Tibial artery (tissue), 4 donors: ENCODE measurements around the gene SEC14L5.

Source experiments
- DNase-seq, 2 donors: peaks; one replicate each; pipeline ENCODE4 v3.0.0-alpha.2; 2019
- H3K27ac ChIP-seq, 2 donors: fragments of 200-600 bp; sonication (generic) in 1 of 2; 1 replicate in 1 of 2; 2 replicates in 1 of 2; pipeline ENCODE4 v1.5.1; 2018 to 2019; ENCODE audit warnings: mild to moderate bottlenecking in 1 of 2
- H3K27me3 ChIP-seq, 2 donors: fragments of 200-600 bp; sonication (generic) in 1 of 2; one replicate each; pipeline versions ENCODE4 v1.5.1 to v1.6.0; 2016 to 2019
- H3K36me3 ChIP-seq, 3 donors: fragments of 200-600 bp; sonication (generic) in 2 of 3; one replicate each; pipeline ENCODE4 v1.5.1; 2016 to 2019; ENCODE audit warnings: mild to moderate bottlenecking in 2 of 3
- H3K4me1 ChIP-seq, 4 donors: fragments of 200-600 bp; sonication (generic) in 2 of 4; 1 replicate in 3 of 4; 2 replicates in 1 of 4; pipeline ENCODE4 v1.5.1; 2016 to 2019
- H3K4me3 ChIP-seq, 2 donors: fragments of 200-600 bp; sonication (generic) in 1 of 2; 1 replicate in 1 of 2; 2 replicates in 1 of 2; pipeline ENCODE4 v1.5.1; 2018 to 2019; ENCODE audit warnings: mild to moderate bottlenecking in 2 of 2
- H3K9me3 ChIP-seq, 3 donors: fragments of 200-600 bp; sonication (generic) in 1 of 3; one replicate each; pipeline ENCODE4 v1.5.1; 2016 to 2019
- intact Hi-C: fragments of 100-400 bp; cut with DNase I; formaldehyde crosslinking; loops from one replicate; pipeline ENCODE4 v1.15.0; 2023; ENCODE audit warnings: low total_unique reads
- TF ChIP-seq, protein P1 (sequence below), 2 experiments: fragments of 200-600 bp in 1 of 2; fragments of 450-650 bp in 1 of 2; IDR thresholded peaks; one replicate each; pipeline ENCODE4 v1.5.1; 2017 to 2019; ENCODE audit warnings: antibody characterized with exemption in 2 of 2, mild to moderate bottlenecking in 1 of 2, moderate library complexity in 1 of 2

Gene SEC14L5

DNA sequence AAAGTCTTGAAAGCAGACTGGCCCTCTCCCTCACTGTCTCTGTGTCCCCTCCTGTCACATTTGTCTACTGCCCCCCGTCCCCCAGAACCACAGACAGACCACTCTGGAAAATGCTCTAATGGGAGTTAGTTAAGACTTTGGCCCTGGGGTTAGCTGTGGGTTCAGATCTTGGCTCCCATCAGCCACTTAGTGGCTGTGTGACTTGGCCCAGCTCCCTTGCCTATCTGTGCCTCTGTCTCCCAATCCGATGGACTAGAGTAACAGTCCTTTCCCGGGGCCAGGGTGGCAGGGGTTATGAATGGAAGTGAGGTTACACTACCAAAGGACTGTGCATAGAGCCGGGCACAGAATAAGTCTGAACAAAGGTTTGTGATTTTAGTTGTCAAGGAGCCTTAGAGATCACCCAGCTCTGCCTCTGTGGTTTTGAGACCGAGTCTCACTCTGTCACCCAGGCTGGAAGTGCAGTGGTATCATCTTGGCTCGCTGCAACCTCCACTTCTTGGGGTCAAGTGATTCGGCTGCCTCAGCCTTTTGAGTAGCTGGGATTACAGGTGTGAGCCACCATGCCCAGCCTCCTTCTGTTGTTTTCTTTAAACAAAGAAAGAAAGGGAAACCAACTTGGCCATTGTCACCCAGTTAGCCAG lies 44.9 kb upstream of the SEC14L5 start:
- intact Hi-C loops = no loop called here
- TF ChIP-seq, protein P1, sequence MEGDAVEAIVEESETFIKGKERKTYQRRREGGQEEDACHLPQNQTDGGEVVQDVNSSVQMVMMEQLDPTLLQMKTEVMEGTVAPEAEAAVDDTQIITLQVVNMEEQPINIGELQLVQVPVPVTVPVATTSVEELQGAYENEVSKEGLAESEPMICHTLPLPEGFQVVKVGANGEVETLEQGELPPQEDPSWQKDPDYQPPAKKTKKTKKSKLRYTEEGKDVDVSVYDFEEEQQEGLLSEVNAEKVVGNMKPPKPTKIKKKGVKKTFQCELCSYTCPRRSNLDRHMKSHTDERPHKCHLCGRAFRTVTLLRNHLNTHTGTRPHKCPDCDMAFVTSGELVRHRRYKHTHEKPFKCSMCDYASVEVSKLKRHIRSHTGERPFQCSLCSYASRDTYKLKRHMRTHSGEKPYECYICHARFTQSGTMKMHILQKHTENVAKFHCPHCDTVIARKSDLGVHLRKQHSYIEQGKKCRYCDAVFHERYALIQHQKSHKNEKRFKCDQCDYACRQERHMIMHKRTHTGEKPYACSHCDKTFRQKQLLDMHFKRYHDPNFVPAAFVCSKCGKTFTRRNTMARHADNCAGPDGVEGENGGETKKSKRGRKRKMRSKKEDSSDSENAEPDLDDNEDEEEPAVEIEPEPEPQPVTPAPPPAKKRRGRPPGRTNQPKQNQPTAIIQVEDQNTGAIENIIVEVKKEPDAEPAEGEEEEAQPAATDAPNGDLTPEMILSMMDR (IDR thresholded peaks at IDR 0.05) = no peak

DNA sequence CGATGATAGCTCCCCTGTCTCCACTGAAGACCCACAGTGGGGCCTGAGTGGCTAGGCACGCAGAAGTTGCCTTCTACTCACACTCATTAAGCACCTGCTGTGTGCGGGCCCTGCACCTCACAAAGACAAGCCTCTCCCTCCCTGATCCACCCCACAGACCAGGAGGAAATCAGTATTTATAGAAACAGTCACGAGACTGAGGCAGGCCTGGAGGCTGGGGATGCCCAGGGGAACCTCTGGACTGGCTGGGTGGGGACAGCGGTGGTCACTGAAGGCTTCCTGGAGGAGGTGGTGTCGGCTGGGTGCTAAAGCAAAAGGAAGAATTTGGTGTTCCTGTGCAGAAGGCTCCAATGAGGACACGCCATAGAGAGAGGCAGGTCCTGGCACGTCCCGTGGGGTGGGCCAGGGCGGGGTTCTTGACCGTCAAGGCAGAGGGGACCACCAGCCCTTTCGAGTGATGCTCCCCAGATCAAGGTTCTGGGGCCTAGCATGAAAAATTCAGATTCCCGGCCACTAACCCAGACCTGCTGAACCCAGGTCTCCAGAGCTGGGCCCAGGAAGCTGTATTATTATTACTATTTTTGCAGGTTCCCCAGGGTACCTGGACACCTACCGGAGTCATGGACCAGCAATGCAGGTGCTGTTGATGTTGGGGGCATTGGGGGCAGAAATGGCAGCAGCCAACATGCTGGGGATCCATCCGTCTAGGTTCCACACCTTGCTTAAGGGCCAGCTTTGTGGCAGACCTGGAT lies 44.2 kb upstream of the SEC14L5 start:
- DNase-seq = no peak
- peaks cover 0 to 5% (median 2%) of the 10 kb centered on the region in 4 donors for H3K4me1 ChIP-seq
- no peaks in the 10 kb centered on the region for H3K9me3 ChIP-seq
- peaks cover 0 to 3% of the 10 kb centered on the region in 2 donors for H3K27me3 ChIP-seq
- H3K36me3 ChIP-seq = peaks cover 0 to 17% (median 0%) of the 10 kb centered on the region in 3 donors
- TF ChIP-seq, protein P1 (IDR thresholded peaks at IDR 0.05) = no peak
- no peak overlapping the region for H3K27ac ChIP-seq
- H3K4me3 ChIP-seq = no peak overlapping the region
- intact Hi-C loops = no loop called here

More for the DNA sequence above, 44.9 kb upstream of the SEC14L5 start:
- Histone ChIP-seq H3K4me1 (peaks cover 0 to 4% (median 0%) of the 10 kb centered on the region in 4 donors), H3K9me3 (no peaks in the 10 kb centered on the region), H3K4me3 (no peak overlapping the region), H3K27me3 (peaks cover 0 to 3% of the 10 kb centered on the region in 2 donors), H3K36me3 (peaks cover 0 to 17% (median 0%) of the 10 kb centered on the region in 3 donors), H3K27ac (no peak overlapping the region)
- no peak for DNase-seq

DNA sequence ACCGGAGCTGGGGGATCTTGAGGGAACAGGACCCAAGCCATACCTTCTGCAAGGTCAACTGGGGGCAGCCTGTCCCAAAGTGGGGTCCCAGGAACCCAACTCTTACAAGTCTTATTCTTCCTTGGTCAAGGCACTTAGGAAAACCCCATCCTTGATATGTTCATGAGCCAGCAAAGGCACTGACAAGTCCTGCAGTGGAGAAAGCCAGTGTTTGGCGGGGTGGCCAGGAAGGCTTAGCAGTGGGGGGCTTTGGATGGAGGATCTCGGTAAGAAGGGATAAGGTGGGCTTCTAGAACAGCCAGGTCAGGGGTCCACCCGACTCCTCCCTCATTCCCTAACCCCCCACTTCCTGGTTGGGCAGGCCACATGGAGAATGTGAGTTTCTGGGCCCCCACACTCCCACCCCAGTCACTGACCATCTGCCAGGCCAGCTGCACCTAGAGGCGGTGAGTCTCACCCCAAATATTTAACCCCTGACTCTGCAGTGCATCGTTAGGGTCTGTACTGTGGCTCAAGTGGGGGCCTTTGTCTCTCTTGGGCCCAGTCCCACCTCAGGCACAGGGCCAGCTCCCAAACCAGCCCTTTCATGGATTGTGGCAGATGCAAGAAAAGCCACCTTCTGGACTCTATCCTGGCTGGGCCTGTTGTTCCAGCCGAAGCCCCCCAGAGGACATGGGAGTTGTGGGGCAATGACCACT lies 43.5 kb upstream of the SEC14L5 start:
- Histone ChIP-seq H3K4me1 (peaks cover 0 to 7% (median 2%) of the 10 kb centered on the region in 4 donors), H3K36me3 (peaks cover 0 to 17% (median 0%) of the 10 kb centered on the region in 3 donors), H3K4me3 (no peak overlapping the region), H3K27ac (no peak overlapping the region), H3K27me3 (peaks cover 0 to 3% of the 10 kb centered on the region in 2 donors), H3K9me3 (no peaks in the 10 kb centered on the region)
- TF ChIP-seq, protein P1 (IDR thresholded peaks at IDR 0.05) = no peak
- intact Hi-C loops = no loop called here
- no peak for DNase-seq

DNA sequence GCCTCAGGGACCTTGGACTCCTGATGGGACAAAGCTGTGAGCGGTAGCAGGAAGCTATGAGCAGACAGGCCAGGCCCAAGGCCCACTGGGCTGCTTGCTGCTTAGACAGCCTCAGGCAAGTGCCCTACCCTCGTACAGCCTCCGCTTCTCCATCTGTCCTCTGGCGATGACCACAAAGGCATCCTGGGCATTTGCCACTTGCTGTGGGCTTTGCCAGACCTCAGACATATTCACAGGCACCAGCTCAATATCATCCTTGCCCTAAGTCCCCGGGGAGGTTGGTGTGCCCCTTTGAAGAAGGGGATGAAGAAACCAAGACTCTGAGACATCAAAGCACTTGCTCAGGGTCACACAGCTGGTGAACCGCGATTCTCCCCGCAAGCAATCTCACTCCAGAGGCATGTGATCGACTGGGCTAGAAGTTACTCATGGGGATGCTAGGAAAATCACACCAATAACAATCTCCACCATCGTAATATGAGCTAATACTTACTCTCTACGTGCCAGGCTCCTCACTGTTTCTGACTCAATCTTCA lies 42.8 kb upstream of the SEC14L5 start:
- H3K36me3 ChIP-seq = peaks cover 0 to 13% (median 0%) of the 10 kb centered on the region in 3 donors
- H3K4me1 ChIP-seq = peaks cover 0 to 7% (median 2%) of the 10 kb centered on the region in 4 donors
- TF ChIP-seq, protein P1 (IDR thresholded peaks at IDR 0.05) = no peak
- H3K4me3 ChIP-seq = no peak overlapping the region
- no peak for DNase-seq
- intact Hi-C loops = no loop called here
- no peaks in the 10 kb centered on the region for H3K9me3 ChIP-seq
- no peak overlapping the region for H3K27ac ChIP-seq
- peaks cover 0 to 3% of the 10 kb centered on the region in 2 donors for H3K27me3 ChIP-seq

DNA sequence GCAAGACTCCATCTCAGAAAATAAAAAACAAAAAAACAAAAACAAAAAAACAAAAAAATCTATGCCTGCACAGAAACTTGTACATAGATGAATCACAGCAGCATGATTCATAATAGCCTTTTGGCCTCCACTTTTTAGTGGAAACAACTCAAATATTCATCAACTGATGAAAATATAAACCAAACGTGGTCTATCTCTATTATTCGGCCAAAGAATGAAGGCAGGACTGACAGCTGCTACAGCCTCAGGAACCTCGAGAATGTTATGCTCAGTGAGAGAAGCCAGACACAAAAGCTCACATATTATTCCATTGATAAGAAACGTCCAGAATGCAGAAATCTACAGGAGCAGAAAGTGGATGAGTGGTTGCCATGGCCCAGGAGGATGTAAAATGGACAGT lies 41.0 kb upstream of the SEC14L5 start:
- Histone ChIP-seq H3K9me3 (no peaks in the 10 kb centered on the region), H3K36me3 (peaks cover 0 to 8% (median 0%) of the 10 kb centered on the region in 3 donors), H3K27me3 (peaks cover 0 to 5% of the 10 kb centered on the region in 2 donors), H3K27ac (no peak overlapping the region), H3K4me1 (peaks cover 0 to 7% (median 2%) of the 10 kb centered on the region in 4 donors), H3K4me3 (no peak overlapping the region)
- intact Hi-C loops = no loop called here
- DNase-seq = no peak
- TF ChIP-seq, protein P1 (IDR thresholded peaks at IDR 0.05) = no peak
